Activated naive CD4-positive, alpha-beta T cell treated with anti-CD3 and anti-CD28 coated beads, Interleukin-2, amount 50 U/mL, for 16 hours (primary cell): ENCODE data around the gene TRAPPC11.
"Not testable (repeated sequence)": the region's sequence is repeated elsewhere in the genome, so short reads cannot be mapped to it uniquely, and the experiment has no call there.

Source experiments
- DNase-seq: peaks from one replicate; pipeline ENCODE4 v3.0.0-alpha.2; 2020

The TRAPPC11 gene

DNA sequence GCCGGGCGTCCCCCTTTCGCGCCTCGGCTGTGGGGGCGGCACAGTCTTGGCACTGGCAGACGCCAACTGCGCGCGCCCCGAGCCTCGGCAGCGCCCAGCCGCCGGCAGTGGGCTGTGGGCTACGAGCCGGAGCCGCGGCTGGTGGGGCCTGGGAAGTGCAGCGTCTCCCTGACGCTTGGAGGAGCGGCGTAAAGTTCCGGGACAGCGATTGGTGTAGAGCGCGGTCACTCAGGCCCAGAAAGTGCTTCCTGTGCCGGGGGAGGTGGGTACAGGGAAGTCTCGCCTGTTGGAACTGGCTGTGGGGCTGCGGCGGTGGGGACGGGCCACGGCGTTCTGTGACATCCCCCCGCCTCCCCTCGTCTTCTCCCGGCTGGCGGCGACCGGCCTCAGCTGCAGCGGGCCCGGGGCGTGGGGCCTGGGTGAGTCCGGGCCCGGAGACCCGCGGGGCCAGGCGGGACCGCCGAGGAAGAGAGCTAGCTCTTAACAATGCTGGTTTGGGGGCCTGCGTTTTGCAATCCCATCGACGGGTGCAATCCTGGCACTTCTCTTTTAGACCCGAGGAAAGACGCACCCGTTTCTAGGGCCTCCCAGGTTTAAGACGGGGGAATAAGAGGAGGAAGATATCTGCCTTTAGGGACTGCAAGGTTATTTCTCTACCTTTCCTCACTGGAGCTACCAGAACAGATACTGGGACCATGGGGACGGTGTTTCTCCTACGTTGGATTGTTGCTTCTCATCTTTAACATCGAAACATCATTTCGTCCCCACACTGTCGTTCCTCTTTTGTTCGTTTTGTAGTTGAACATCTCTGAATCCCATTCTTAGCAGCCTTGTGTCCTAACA lies at the start of gene TRAPPC11, which contains the start of gene RWDD4:
Gene TRAPPC11 (plus strand): TSS at position 265 of the 843 bp plus-strand sequence. CDS start 4,575 bp downstream, outside the sequence.
Gene RWDD4 (minus strand): TSS at position 157 of the 843 bp plus-strand sequence. CDS start 233 bp downstream, outside the sequence.
- peak; percentile 96 for DNase-seq

DNA sequence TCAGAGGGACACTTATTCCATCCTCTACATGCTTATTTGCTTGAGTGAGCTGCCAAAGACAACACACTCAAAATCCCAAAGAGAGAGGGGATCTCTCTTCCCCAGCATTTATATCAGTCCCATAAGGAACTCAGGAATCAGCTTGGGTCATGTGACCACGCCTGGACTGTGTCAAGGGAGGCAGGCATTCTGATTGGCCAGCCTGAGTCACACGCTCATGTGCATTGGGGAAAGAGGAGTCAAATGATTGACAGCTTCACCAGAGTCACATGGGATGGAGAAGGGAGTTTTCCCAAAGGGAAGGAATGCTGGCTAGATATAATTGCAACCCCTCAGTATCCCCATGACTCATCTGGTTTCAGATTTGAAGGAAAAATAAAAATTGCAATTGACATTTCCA lies 49.1 kb upstream of the TRAPPC11 start:
- DNase-seq: no peak

DNA sequence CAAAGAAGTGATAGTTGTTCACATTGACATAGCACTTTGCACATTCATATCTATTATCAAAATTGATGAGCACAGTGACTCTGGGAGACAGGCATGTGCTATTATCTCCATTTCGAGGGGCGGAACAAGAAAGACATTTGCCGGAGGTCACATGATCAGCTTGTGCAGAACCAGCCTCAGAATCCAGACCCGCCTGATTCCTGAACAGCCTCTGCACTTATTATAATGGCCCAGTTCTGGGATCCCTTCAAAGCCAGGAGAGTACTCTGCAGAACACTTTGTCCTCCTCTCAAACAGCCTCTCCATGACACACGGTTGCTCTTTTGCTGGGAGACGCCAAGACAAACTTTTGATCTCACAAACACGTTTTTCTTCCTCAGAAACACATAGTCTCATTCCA lies 48.5 kb upstream of the TRAPPC11 start:
- DNase-seq: no peak

DNA sequence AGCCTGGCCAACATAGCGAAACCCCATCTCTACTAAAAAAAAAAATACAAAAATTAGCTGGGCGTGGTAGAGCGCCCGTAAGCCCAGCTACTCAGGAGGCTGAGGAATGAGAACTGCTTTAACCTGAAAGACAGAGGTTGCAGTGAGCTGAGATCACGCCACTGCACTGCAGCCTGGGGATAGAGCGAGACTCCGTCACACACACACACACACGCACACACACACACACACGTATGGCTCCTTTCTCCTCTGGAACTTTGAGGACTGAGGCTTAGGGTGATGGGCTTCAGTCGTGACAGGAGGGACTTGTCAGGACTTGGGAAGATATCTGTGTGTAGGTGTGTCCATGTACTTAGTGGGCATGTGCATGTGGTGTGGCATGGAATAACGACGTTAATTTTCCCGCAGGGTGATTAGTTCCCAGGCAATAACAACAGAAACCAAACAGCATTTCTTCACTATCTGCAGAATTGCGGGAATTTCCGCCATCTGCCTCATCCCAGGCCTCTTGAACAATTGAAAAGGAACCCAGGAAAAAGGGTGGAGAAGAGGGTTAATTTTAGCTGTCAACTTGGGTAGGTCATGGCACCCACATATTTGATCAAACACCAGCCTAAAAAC lies 47.8 kb upstream of the TRAPPC11 start:
- DNase-seq: no peak

DNA sequence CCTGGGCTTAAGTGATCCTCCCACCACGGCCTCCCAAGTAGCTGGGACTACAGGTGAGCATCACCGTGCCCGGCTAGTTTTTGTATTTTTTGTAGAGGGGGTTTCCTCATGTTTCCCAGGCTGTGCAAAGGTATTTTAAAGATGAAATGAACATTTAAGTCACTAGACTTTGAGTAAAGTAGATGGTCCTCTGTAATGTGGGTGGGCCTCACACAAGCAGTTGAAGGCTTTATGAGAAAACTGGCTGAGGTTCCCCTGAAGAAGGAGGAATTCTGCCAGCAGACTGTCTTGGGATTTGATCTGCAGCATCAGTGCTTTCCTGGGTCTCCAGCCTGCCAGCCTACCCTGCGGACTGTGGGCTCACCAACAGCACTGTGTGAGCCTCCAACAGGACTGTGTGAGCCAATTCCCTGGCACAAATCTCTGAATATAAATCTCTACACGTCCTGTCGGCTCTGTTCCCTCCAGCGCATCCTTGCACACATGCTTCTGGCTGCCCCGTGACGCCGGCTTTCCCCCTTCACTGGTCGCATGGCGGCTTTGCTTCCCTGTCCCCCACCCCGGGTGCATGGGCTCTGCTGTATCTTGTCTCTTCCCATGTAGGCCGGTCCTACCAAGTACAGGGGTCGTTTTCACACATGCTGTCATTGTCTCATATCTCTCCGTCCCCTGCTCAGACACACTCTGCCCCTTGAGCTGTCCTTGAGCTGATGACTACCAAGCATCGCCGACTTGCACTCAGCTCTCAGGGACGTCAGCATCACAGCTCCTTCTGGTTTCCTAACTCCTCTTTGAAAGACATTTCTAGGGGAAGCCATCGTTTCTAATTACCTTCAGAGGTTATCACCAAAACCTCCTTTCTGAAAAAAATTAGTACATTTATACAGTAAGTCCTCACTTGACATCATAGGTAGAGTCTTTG lies 46.5 kb upstream of the TRAPPC11 start:
- no peak for DNase-seq

DNA sequence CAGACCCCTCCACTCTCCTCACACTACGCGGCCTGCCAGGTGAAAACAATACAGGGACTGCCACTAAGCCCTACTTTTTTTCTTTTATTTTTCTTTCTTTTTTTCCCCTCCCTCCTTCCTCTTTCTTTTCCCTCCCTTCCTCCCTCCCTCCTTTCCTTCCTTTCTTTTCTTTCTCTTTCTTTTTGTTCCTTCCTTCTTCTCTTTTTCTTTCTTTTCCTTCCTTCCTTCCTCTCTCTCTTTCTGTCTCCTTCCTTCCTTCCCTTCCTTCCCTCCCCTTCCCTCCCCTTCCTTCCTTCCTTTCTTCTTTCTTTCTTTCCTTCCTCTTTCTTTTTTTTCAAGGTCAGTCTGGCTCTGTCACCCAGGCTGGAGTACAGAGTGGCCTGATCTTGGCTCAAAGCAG lies 42.0 kb upstream of the TRAPPC11 start:
- no peak for DNase-seq

DNA sequence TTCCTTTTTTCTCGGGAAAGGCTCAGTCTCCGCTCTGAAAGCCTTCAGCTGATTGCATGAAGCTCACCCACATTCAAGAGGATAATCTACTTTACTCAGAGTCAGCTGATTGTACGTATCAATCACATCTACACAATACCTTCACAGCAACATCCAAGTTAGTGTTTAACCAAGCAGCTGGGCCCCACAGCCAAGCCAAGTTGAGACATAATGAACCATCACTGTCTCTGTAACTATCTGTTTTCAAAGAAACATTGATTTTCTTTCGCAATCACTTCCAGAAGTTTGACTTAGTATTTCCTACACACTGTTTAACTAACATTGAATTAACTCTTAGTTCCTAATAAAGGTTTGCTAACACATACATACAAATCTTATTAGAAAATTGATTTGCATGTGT lies 40.4 kb upstream of the TRAPPC11 start:
- DNase-seq: no peak

DNA sequence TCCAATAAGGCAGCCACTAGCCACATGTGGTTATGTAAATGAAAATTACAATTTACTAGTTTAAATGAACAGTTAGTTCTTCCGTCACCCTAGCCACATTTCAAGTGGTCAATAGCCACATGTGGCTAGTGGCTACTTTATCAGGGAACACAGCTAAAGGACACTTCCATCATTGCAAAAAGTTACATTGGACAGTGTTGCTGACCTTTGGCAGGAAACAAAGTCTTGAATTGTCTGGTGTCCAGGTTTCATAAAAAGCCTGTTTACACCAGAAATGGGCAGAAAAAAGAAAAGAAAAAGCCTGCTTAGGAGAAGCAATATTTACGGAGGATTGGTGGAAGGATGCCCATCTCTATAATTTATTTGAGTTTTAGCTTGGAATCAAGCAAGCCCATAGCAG lies 38.7 kb upstream of the TRAPPC11 start:
- no peak for DNase-seq

DNA sequence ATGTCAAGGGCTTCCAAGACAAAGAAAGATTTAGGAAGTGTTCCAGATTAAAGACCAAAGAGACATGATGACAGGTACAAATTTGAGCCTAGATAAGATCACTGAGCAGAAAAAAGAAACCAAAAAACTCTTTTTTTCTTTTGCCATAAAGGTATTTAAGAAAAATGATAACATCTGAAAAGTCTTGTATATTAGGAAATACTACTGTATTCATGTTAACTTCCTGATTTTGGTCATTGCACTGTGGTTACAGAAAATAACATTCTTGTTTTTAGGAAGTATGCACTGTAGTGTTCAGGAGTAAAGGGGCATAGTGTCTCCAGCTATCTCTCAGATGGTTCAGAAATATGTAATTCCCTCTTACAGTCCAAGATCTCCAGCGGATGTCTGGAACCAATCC lies 37.2 kb upstream of the TRAPPC11 start:
- DNase-seq: no peak

DNA sequence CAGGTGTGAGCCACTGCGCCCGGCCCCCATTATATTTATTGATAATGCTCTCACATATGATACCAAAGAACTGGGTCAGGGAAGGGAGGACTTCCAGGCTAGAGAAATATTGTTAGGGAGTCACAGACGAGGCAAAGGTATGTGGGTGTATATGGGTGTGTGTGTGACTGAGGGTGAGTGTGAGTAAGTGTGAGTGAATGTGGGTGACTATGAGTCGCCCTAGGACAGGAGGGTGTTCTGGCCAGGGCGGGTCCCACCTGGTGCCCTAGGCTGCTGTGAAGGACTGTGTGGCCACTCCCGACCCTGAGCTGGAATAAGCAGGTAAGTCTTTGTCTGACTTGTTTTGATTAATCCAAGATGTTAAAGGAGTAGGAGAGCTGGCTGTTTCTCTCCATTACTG lies 34.5 kb upstream of the TRAPPC11 start:
- DNase-seq: no peak

DNA sequence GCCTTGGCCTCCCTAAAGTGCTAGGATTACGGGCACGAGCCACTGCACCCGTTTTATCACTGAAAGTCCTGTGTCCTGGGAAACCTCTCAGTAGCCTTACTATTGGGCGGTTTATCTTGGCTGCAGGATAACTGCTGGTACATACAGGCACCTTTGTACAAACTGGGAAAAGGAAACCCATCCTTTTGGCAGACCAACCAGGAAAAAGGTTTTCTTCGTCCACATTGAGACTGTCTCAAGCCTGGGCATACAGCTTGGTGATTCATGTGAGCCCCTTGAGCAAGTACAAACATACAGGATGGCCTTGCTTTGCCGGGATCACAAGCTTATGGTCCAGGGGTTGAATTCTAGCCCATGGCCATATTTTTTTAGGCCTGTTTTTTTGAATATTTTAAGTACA lies 32.9 kb upstream of the TRAPPC11 start:
- no peak for DNase-seq

DNA sequence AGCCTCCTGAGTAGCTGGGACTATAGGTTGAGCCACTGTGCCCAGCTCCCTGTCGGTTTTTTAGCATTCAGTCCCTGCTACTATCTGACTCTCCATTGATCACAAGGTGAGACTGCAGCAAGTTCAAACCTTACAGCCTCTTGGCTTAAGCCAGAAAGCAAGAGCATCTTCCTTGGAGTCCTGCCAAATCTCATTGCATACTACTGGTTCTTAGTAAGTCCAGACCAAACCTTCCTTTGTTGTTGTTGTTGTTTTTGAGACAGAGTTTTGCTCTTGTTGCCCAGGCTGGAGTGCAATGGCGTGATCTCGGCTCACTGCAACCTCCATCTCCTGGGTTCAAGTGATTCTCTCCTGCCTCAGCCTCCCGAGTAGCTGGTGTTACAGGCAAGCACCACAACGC lies 31.8 kb upstream of the TRAPPC11 start:
- not testable (repeated sequence) for DNase-seq

DNA sequence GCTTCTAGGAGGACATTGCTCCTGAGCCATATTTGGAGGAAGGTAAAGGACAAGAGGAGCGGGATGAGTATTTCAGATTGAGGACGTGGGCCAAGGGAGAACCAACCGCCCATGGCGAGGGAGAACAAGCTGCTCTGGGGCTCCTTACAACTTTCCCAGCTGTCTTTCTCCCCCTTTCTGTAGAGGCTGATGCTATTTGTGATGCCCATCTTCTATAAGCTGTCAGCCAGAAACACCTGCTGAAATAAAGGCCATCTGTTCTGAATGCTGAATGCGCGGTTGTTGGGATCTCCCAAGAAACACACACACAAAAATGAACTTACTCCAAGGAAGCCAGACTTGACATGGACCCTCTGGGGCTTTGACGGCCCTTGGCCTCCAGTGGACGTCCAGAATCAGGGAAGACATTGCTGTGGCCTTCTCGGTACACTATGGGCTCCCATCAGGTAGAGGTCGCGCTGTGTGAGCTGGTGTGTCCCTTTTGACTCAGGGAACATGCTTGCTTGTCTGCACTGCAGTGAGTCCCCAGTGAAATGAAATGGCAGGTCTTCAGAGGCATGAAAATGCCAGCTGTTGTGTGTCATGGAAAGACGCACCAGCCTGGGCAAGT lies 31.0 kb upstream of the TRAPPC11 start:
- DNase-seq: no peak

DNA sequence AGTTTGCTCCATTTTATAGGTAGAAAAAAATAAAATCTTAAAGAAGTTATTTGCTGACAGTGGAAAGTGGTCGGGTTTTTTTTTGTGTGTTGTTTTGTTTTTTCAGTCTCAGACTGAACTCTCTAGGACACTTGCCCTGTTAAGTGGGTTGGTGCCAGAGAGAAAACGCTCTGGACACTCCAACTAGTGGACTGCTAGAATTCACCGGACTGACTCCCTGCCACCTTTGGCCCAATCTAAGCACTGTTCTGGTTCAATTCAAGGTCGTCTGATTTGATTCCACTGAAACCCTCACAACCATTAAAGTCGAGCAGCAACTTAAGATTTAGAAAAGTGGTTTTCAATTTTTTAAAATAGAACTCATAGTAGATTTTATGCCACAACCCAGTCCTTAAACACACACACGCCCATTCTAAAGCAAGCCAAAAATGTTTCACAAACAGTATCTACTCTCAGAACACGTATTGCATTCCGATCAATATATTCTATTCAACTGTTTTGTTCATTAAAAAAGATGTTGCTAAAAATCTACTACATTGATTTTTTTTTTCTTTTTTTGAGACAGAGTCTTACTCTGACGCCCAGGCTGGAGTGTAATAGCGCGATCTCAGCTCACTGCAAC lies 27.4 kb upstream of the TRAPPC11 start:
- DNase-seq: no peak

DNA sequence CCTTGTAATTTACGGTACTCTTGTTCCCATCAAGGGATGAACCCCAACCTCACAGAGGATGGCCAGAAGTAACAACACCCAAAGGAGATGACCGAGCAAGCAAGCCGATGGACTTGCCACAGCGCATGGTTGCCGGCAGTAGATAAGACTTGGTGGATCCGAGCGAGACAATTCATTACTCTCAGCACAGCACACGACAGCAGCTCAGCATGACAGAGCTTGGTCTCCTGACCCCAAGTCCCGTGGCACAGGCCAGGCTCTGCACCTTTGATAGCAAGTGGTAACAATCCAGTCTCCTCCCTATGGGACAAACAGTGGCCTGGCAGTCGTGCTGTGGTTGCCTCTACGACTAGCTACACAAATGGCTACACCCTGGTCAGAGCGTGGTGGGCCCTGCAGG lies 26.4 kb upstream of the TRAPPC11 start:
- DNase-seq: no peak

DNA sequence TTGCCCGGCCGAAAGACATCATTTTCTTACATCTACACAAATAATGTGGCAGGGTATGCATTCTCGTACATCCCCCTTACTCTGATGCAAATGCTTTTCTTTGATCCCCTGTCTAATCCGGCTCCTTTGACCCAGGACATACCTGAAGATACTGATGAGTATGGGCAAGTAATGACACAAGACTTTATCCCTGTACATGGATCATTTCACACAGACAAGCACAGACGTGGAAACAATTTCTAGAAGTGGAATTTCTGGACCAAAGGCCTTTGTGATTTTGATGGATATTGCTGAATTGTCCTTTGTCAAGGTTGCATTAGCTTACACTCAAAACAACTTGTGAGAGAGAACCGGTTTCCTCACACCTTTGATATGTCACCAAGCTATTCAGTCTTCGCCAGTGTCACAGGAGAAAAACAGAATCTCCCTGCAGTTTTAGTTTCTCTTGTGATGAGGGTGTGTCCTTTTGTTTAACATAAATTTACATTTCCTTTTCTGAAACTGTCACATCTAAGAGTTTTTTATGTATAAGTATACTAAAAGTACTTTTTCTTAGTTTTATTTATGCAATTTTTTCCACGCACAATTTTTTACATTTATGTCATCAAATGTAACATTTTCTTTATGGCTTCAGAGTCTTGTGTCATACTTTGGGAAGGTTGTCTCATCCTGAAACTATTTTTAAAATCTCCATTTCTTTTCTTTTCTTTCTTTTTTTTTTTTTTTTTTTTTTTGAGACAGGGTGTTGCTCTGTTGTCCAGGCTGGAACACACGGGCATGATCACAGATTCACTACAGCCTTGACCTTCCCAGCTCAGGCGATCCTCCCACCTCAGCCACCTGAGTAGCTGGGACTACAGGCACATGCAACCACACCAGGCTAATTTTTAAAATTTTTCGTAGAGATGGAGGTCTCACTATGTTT lies 25.4 kb upstream of the TRAPPC11 start:
- DNase-seq: no peak

DNA sequence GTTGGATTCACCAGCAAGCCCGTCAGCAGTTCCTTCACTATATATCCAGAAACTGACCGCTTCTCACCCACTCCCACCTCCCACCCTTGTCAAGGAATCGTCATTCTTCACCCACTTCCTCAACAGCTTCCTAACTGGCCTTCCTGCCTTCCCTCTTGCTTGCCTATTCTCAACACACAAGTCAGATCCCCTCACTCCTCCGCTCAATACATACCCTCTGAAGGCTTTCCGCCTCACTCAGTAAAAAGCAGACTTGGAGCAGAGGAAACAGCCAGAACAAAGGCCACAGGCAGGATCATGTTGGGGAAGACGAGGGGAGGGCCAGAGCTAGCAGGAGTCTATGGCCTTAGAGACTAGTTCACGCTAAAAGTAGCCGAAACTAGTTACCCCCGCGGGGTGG lies 23.8 kb upstream of the TRAPPC11 start:
- DNase-seq: no peak

DNA sequence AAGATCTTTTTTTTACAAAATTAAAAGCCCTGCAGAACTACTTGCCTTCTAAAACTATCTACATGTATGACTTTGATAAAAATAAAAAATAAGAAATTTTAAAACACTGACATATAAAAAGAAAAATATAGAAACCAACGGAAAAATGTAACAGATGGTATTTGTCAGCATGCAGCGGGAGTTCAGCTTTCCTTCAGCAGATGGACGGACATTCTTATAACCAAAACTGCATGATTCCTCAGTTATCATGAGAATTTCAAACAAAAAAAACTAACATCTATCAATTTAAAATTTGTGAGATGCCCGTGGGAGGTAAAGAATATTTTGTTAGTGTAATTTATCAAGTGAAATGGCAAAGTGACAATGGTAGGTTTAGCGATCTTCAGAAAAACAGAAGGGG lies 23.4 kb upstream of the TRAPPC11 start:
- DNase-seq: no peak

DNA sequence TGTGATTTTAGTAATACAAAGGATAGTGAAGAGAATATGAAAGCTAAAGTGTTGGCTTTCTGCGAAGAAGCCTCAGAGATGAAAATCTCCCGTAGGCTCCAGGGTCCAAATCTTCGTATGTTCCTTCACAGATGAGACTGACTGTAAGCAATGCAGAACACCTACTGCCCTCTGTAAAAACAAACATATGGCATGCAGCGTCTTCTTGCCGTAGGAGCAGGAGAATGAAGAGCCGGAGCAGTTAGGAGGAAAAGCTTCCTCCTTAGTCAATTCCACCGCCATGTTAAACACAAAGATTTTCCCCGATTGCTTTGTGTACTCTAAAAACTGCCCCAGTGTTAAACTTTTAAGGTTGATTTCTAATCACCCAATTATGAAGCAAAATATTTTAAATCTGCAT lies 22.6 kb upstream of the TRAPPC11 start:
- no peak for DNase-seq

DNA sequence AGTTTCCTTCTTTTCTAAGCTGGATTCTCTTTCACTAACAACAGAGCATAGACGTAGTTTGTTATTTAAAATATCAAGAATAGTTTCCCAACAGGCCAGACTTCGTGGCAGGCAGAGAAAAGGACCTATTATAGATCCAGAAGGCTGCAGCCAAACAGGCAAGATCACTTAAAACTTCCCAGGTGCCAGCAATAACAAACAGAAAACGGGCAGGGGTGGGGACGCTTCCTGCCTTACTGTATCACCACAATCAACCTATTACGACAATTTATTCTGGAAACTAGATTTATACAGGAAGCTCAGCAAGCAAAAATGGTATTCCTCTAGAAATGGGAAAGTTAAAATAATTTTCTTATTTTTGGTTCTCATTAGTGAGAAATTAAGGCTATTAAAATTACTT lies 22.2 kb upstream of the TRAPPC11 start:
- DNase-seq: no peak

DNA sequence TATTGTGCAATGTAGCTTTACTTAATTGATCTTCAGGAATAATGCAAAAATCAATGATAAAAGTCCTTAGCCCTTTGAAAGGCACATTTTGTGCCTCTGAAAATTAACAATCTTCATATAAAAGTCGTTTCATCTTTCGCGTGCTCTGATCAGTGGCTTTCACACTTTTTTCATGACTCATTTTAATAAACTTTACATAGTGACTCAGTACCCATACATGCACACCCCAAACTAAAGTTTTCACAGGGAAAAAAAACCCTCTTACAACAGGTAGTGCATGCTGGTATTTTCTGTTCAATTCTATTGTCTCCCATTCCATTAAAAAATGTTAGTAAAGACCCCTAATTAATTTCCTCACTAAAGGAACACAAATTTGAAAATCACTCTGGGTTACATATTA lies 21.6 kb upstream of the TRAPPC11 start:
- DNase-seq: no peak
